ENCODE results near the gene AP3B2.
"Not testable (repeated sequence)": the region's sequence is repeated elsewhere in the genome, so short reads cannot be mapped to it uniquely, and the experiment has no call there.

Gene AP3B2

DNA sequence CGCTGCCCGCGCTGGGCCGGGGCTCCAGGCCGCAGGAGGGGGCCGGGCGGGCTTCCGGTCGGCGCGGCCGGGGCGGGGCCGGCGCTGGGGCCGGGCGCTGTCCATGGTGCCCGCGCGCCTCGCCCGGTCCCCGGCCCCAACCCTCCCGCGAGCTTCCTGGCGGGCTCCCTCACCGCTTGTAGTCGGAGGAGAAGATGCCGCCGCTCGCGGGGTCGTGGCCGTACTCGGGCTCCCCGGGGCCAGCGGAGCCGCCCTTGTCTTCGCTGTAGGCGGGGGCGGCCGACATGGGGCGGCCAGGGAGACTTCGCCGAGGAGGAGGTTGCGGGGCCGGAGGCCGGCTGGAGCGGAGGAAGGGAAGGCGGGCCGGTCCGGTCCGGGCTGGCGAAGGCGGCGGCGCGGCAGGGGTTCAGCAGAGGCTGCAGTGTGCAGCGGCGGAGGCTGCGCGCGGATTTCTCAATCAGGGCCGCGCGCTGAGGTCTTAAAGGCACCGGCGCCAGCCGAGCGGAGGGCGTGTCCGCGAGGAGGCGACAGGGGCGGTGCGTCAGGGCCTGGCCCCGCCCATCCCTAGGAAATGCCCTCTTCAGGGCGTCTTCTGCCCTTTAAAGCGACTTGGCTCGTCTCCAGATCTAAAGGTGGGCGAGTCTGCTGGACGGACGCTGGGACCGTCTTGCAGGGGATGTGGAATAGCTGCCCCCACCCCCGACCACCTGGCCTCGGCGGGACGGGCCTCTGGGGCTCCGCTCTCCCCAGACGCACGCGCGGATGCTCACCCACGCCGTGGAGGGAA lies at the start of gene AP3B2:
TSS of gene AP3B2 (minus strand) at position 455 of the 787 bp plus-strand sequence. CDS start at position 286, 169 bp downstream.
- peak; percentile 72 for DNase-seq

DNA sequence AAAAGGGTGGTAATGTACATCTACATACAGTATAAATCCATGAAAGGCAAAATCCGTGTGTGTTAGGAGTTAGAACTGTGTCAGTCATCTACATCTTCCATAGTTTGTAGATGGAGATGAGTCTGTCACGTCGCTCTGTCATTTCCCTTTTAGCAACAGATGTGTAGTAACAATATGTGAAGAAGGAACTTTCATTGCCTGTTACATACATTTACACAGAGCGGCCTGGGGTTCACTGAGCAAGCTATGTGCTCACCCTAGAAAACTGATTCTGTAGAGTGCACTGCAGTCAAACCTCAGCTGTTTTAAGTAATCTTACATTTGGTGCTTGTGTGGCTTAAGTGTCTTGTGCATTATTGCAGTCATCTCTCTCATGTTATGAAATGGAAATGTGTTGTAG lies 41.6 kb upstream of the AP3B2 start:
- no peak for DNase-seq

GRCh38 chr15:82750831-82751180 lies 41.1 kb upstream of the AP3B2 start:
- no peak for DNase-seq

DNA sequence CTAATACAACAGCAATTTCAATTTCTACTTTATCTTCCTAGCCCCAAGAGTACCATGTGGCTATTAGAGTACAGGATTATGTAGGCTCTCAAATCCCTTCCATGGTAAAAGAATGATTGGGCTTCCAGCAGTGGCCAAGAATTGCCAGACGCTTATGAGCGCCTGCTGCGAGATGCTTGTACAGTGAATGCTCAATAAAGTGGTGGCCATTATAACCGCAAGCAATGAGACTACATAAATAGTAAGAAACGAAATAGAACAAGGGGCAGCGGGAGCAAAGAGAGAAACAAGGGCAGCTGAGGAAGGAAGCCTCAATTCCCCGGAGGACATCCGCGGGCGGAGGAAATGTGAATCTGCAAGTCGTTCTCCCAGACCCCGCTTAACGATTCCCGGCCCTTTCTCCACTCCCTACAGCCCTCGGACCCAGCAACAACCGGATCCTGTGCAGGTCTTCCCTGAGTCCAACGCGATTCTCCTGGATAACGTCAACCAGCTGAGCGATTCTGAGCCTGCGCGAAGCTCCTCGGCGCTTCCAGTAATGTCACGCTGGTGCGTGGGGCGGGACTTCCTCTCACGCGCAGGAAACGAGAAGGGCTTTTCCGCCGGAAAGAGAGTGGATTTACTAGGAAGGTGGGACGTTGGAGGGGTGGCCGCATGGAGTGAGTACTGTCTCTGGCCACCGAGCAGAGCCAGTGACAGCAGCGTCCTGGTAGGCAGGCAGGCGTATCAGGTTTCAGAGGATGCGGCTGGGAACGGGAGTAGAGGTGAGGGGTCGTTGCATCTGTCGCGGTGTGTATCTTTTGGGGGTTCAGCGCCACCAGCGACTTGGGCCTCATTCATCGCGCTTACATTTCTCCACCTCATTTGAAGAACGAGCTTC lies 40.5 kb upstream of the AP3B2 start:
- peak; percentile 93 for DNase-seq

DNA sequence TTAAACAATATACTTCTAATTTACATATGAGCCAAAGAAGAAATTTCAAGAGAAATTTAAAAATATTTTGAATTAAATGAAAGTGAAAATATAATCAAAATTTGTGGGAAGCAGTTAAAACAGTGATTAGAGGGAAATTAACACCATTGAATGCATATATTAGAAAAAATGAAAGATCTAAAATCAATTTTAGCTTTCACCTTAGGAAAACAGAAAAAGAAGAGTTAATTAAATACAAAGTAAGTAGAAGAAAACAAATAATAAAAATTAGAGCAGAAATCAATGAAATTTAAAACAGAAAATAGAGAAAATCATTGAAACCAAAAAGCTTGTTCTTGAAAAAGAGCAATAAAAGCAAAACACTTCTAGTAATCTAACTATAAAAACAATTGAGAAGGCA lies 38.6 kb upstream of the AP3B2 start:
- DNase-seq, result no peak

DNA sequence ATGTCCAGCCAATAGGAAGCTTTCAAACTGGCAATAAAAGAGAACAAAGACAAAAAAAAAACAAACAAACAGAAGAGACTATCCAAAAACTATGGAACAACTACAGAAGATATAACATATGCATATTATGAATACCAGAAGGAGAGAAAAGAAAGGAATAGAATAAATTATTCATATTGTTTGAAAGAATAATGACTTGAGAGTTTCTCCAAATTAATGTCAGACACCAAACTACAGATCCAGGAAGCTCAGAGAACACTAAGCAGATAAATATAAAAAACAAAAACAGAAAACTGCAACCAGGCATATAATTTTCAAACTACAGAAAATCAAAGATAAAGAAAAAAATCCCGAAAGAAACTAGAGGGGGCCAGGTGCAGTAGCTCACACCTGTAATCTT lies 34.1 kb upstream of the AP3B2 start:
- no peak for DNase-seq

- DNase-seq, result no peak
These were observed 32.5 kb upstream of the AP3B2 start for GRCh38 chr15:82742134-82742533.

DNA sequence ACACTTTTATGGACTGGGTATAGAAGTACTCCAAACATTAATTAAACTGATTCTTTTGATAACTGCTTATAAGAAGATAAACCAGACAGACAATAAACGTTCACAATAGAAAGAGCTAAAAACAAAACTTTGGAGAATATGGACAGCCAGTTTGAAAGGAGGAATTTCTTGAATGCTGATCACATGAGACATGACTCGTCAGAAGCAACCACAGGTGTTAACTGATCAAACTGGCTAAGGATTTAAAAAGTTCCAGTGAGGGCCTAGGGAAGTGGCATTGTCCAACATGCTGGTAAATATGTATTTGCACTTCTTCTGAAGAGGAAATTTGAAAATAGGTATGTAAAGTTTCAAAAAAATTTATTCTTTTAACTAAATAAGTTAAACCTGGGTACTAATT lies 29.4 kb upstream of the AP3B2 start:
- no peak for DNase-seq

GRCh38 chr15:82737975-82738374 lies 28.3 kb upstream of the AP3B2 start:
- no peak for DNase-seq

DNA sequence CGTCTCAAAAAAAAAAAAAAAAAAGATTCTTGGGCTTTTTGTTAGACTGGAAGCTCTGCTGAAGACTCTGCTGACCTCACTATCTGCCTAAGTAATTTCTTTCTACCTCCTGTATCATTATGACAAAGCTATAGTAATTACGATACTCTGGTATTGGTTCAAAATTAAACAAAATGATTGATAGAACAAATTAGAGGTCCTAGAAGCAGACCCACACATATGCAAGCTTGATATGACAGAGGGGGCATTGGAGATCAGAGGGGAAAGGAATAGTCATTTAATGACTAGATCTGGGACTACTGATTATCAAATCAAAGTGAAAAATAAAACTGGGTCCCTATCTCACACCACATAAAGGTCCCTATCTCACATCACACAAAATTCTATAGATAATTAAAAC lies 21.9 kb upstream of the AP3B2 start:
- no peak for DNase-seq

GRCh38 chr15:82730022-82730530 lies 20.4 kb upstream of the AP3B2 start:
- no peak for DNase-seq

- DNase-seq, result no peak
These were observed 17.1 kb upstream of the AP3B2 start for GRCh38 chr15:82726816-82727215.

- no peak for DNase-seq
These were observed 5.3 kb upstream of the AP3B2 start for GRCh38 chr15:82715003-82715402.

DNA sequence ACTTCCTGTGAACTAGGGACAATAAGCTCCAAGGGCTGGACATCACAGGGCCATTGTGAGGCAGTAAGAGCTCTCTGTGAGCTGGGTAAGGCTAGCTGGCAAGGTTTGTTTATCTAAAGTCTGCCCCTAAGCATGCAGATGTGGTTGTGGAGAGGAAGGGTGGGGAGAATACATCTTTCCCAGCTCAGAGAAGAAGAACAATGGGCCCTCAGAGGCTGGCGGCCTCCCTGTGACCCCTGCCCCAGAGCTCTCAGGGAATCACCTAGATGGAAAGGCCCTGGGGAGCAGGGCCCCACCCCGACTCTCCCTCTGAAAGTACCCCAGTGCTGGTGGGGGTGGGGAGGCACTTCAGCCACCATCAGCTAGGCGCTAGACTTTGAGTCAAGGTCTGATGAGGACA lies 4.3 kb upstream of the AP3B2 start:
- no peak for DNase-seq

GRCh38 chr15:82712036-82712435 lies 2.4 kb upstream of the AP3B2 start:
- DNase-seq, result no peak

DNA sequence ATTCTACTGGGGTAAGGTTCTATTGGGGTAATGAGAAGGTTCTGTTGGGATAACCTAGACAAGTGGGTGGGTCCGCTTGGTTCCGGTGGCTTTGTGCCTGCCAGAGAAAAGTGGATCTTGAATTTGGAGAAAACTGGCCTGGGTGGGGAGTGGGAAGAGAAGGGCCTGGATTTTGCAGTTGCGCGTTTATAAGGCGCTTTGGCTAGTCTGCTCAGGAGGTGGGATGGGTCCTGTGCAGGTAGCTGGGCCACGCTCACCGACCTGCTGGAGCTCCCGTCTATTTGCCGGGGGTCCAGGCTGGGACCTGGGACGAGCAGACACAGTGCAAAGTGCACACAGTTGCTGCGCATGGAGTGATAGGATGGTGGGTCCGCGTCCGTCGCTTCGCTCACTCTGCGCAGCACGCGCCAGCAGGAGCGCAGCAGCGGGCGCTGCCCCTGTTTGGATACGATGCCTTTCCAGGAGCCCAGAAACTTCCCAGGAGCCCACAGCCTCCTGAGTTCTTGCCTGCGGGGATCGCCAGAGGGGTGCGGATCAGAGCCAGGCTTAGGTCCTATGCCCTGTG lies 1.3 kb upstream of the AP3B2 start:
- no peak for DNase-seq

DNA sequence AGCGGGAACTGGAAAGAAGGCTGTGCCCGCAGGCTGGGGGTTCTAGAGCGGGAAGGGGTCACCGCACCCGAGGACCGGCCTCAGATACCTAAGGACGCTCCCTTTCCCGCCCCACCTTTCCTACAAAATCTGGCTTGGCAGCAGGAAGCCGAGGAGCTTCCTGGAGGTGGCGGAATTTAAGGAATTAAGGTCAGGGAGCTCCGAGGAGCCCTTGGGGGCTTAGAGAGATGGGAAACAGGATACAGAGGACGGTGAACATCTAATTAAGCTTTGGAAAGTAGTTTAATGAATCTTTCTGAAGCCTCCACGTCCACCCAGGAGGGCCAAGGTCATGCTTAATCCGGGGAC lies 507 bp upstream of the AP3B2 start:
- no peak for DNase-seq

GRCh38 chr15:82709081-82709420 lies 624 bp downstream of the AP3B2 start:
- DNase-seq, result no peak

DNA sequence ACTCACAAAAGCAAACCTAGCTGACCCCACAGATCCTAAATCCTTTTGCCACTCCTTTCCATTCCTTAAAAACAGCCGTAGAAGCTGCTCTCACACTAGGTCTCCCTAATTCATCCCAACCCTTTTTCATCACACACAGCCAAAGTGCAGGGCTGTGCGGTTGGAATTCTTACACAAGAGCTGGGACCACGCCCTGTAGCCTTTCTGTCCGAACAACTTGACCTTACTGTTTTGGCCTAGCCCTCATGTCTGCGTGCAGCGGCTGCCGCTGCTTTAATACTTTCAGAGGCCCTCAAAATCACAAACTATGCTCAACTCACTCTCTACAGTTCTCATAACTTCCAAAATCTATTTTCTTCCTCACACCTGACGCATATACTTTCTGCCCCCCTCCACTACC lies 3.8 kb downstream of the AP3B2 start:
- DNase-seq, result not testable (repeated sequence)

DNA sequence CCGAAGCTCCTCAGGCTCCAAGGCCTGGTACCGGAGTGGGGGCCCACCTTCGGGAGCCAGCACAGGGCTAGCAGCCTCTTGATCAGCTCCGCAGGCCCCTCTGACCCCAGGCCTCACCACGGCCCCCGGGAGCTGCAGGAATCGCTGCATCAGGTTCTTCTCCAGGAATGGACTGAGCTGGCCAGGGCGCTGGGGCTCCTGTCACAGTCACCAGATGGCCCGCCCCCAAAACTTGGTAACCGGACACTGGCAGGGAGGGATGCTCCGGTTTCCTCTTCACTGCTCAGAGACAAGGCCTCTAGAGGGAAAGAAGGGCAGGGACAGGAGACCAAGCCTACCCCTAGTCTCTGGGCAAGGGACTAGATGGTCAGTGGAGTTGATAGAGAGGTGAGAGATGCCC lies 9.9 kb downstream of the AP3B2 start:
- DNase-seq, result no peak

GRCh38 chr15:82698711-82699345 lies 10.8 kb downstream of the AP3B2 start:
- DNase-seq, result no peak

DNA sequence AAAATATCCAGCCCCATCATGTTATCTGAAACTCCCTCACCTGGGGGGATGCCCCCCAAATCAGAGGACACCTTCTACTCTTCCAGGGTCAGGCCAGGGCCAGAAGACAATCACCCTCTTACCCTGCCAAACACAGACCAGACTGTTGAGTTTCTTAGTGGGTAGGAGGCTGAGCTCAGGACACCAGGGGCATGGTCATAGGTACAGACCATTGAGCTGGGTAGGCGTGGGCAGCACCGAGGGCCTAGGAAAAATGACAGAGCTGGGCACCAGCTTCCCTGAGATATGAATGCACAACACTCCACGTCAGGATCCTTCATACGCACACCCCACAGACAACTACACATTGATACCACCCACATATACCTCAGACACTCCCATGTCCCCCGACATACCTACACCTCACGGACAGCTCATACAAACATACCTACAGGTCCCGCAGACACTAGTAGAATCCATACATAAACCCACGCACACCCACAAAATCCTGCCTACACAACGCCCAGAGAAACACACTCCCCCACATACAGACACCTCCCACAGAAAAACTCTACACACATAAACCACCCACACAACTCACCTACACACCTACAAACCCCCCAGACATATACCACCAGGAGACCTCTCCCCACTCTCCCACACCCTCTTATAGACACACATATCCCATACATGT lies 11.8 kb downstream of the AP3B2 start:
- no peak for DNase-seq

DNA sequence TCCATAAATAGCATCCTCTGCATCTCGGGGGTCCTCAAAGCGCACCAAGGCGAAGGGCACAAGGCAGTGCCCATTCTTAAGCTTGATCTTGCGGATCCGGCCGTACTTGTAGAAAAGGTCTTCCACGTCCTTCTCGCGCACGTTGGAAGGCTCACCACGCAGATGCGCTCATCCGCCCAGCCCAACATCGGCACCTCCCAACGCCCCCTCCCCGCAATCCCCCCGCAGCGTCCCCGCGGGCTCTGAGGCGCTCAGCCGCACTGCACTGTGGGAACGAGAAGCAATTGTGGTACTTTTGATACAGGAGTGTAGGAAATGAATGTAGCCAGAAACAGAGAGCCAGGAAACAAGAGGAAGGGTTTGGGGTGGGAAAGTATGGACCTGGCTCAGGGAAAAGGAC lies 17.5 kb downstream of the AP3B2 start:
- DNase-seq, result no peak
